Muscle of leg (tissue), 11 donors: ENCODE results near the gene WIPF3. TPM values are rescaled to one million over a fixed set of nuclear protein-coding genes. Genes with fewer than 3 reads are reported as not detected.

Source experiments
- DNase-seq: peaks from one replicate; pipeline ENCODE4 v3.0.0; 2013
- H3K27ac ChIP-seq: one replicate; pipeline ENCODE4 v1.5.1; 2013; ENCODE audit warnings: mild to moderate bottlenecking, low read length, control low read depth
- H3K27me3 ChIP-seq: one replicate; pipeline ENCODE4 v1.6.1; 2013; ENCODE audit warnings: low read length; ENCODE audit not compliant: control insufficient read depth, insufficient read depth
- H3K36me3 ChIP-seq: one replicate; pipeline ENCODE4 v1.6.1; 2013; ENCODE audit warnings: low read length; ENCODE audit not compliant: control insufficient read depth, insufficient read depth
- H3K4me1 ChIP-seq: one replicate; pipeline ENCODE4 v1.6.1; 2013; ENCODE audit warnings: low read length; ENCODE audit not compliant: control insufficient read depth, insufficient read depth
- H3K4me3 ChIP-seq: one replicate; pipeline ENCODE4 v1.5.1; 2013; ENCODE audit warnings: low read length, control low read depth
- H3K9me3 ChIP-seq: replicated peaks from 2 replicates; pipeline ENCODE4 v1.6.1; 2013; ENCODE audit warnings: low read depth, low read length; ENCODE audit not compliant: control insufficient read depth
- WGBS: methylation state at CpG from one replicate; pipeline ENCODE4 v1.1.5; 2013; ENCODE audit warnings: missing lambda C conversion rate; ENCODE audit not compliant: insufficient coverage; 5-methylcytosine and 5-hydroxymethylcytosine counted together
- polyA plus RNA-seq, 8 donors: library from polyadenylated mRNA; unstranded; fragments of 120-200 nt; gene quantifications; one replicate each; pipeline versions ENCODE4 v1.2.1 to v1.2.3, GENCODE V29; 2013; ENCODE audit warnings: inconsistent platforms in 1 of 8, low replicate concordance in 1 of 8; ENCODE audit not compliant: insufficient read length in 8 of 8, insufficient read depth in 1 of 8
- total RNA-seq: library from RNA; stranded (reverse); fragments of 120-200 nt; gene quantifications from one replicate; pipeline ENCODE4 v1.2.4, GENCODE V29; 2013

The WIPF3 gene
- total and polyA plus RNA-seq, 9 donors, result 6.1 to 30.7 (median 17.7) TPM

DNA sequence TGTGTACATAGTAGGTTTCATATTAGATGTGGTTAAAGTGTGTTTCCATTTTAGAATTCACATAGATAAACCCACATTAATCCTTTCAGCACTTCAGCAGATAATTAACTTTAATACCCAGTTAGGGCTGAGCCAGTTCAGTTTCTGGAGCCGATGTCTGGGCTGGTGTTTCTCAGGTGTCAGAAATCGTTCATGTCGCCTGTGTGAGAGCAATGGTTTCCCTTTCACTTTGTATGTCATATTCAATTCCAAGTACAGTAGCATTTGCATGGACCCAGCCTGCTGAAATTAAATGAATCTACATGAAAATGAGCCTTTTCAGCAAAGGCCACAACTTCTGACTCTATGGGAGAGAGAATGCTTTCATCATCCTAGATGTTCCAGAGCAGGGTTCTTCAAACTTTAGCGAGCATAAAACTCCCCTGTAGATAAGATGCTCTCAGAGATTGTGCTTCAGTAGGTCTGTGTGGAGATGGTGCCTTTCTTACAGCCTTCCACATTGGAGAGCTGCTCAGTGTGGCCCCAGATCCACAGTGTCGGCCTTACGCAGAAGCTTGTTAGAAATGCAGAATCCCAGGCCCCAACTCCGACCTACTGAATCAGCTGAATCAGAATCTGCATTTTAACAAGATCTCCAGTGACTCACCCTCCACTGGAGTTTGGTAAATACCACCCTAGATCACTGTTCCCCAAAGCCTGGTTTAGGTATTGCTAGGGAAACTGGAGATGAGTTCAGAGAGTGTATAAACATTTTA, 19.6 kb downstream of the WIPF3 start:
- no peaks in the 10 kb centered on the region for H3K27me3 ChIP-seq
- no peak overlapping the region for H3K4me3 ChIP-seq
- WGBS, result 83% methylated on average over 1 of the region's 7 CpGs
- no peaks in the 10 kb centered on the region for H3K4me1 ChIP-seq
- H3K9me3 ChIP-seq, result no peaks in the 10 kb centered on the region
- H3K27ac ChIP-seq, result no peak overlapping the region
- DNase-seq, result no peak
- no peaks in the 10 kb centered on the region for H3K36me3 ChIP-seq

DNA sequence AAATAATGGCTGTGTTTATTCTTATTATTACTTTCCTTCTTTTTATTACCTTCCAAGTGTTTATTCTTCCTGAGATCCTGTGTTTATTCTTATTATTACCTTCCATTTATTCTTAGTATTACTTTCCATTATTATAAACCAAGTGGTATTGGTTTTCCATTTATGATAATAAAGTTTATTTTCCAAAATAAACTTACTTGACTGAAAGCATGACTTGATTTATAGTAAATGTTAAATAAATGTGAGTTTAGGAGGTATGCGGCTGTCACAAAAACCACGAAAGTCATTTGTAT, 20.2 kb downstream of the WIPF3 start:
- H3K27me3 ChIP-seq, result no peaks in the 10 kb centered on the region
- no peaks in the 10 kb centered on the region for H3K36me3 ChIP-seq
- no peak overlapping the region for H3K4me3 ChIP-seq
- DNase-seq, result no peak
- H3K27ac ChIP-seq, result no peak overlapping the region
- no peaks in the 10 kb centered on the region for H3K9me3 ChIP-seq
- no peaks in the 10 kb centered on the region for H3K4me1 ChIP-seq
- no CpG with 5 or more reads among the region's 2 CpGs for whole genome bisulfite sequencing

DNA sequence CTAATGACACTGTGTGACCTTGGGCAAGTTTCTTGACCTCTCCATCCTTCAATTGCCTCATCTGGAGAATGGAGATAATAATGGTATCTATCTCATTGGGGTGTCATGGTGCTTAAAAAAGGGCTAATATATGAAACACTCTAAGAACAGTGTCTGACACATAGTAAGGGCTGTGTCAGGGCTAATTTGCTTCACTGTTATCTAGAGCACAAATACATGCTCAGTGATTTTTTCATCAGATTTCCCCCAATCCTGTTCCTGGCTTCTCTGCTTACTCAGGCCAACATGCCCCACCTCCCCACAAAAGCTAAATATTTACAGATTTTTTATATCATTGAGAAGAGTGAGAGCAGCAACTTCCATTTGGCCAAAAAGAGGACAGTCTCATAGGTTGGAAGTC, 20.6 kb downstream of the WIPF3 start:
- Histone ChIP-seq H3K4me1 (no peaks in the 10 kb centered on the region), H3K27ac (no peak overlapping the region), H3K4me3 (no peak overlapping the region), H3K36me3 (no peaks in the 10 kb centered on the region), H3K27me3 (no peaks in the 10 kb centered on the region), H3K9me3 (peaks cover 2% of the 10 kb centered on the region)
- no peak for DNase-seq

GRCh38 chr7:29831705-29832104, 25.4 kb downstream of the WIPF3 start:
- H3K27ac ChIP-seq, result no peak overlapping the region
- H3K27me3 ChIP-seq, result no peaks in the 10 kb centered on the region
- H3K36me3 ChIP-seq, result peaks cover 4% of the 10 kb centered on the region
- peaks cover 2% of the 10 kb centered on the region for H3K9me3 ChIP-seq
- DNase-seq, result no peak
- 82% methylated on average over 2 of the region's 6 CpGs for WGBS
- no peaks in the 10 kb centered on the region for H3K4me1 ChIP-seq
- no peak overlapping the region for H3K4me3 ChIP-seq

DNA sequence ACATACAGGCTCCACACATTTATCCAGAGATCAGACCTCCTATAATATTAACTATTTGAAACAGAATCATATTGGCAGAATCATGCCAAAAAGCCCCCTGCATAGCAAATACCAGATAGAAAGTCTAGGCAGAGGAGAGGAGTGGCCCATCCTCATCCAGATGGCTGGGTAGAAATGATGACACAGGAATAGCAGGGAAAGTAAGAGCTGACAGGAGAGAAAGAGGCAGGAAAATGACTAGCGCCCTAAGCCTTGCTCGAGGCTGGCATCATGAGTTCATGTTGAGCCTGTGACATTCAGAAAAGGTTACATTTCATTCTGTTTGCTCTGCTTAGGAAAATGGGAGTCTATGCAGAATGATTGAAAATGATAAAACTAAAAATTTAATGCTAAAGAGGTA, 27.6 kb downstream of the WIPF3 start:
- DNase-seq, result no peak
- no peaks in the 10 kb centered on the region for H3K27me3 ChIP-seq
- no peak overlapping the region for H3K4me3 ChIP-seq
- peaks cover 1% of the 10 kb centered on the region for H3K4me1 ChIP-seq
- WGBS, result 84% methylated on average over 2 of the region's 2 CpGs
- H3K9me3 ChIP-seq, result peaks cover 2% of the 10 kb centered on the region
- peaks cover 4% of the 10 kb centered on the region for H3K36me3 ChIP-seq
- no peak overlapping the region for H3K27ac ChIP-seq

- Histone ChIP-seq H3K4me1 (peaks cover 14% of the 10 kb centered on the region), H3K27ac (no peak overlapping the region), H3K4me3 (no peak overlapping the region), H3K9me3 (peaks cover 2% of the 10 kb centered on the region), H3K27me3 (no peaks in the 10 kb centered on the region), H3K36me3 (peaks cover 4% of the 10 kb centered on the region)
- no peak for DNase-seq
- WGBS, result no CpG with 5 or more reads among the region's 12 CpGs
Observed at GRCh38 chr7:29835718-29836117, 29.4 kb downstream of the WIPF3 start.

DNA sequence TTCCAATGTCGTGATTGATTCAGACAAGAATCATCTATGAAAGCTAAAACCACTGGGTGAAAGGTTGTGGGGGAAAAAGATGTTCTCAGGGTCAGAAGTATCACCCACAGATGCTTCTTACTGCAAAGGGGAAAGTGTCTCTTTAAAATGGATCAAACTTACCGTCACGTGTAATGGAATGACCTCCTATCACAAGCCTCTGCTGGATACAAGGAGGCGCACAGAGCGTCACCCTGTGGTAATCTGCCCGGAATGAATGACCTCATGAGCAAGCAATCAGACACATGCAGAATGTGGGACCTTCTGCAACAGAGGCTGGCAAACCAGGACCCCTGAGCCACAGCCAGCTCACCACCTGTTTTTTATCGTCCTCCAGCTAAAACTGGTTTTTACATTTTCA, 33.0 kb downstream of the WIPF3 start:
- Histone ChIP-seq H3K4me3 (no peak overlapping the region), H3K36me3 (peaks cover 4% of the 10 kb centered on the region), H3K27me3 (no peaks in the 10 kb centered on the region), H3K9me3 (no peaks in the 10 kb centered on the region), H3K4me1 (peaks cover 44% of the 10 kb centered on the region), H3K27ac (peak overlapping the region; percentile 72)
- DNase-seq, result peak; percentile 97
- 16% methylated on average over 5 of the region's 7 CpGs for WGBS

GRCh38 chr7:29839921-29840320, 33.6 kb downstream of the WIPF3 start:
- no peaks in the 10 kb centered on the region for H3K9me3 ChIP-seq
- H3K4me3 ChIP-seq, result no peak overlapping the region
- H3K36me3 ChIP-seq, result peaks cover 4% of the 10 kb centered on the region
- H3K4me1 ChIP-seq, result peaks cover 47% of the 10 kb centered on the region
- 66% methylated on average over 3 of the region's 3 CpGs for WGBS
- DNase-seq, result peak; percentile 66
- peak overlapping the region; percentile 72 for H3K27ac ChIP-seq
- H3K27me3 ChIP-seq, result no peaks in the 10 kb centered on the region

DNA sequence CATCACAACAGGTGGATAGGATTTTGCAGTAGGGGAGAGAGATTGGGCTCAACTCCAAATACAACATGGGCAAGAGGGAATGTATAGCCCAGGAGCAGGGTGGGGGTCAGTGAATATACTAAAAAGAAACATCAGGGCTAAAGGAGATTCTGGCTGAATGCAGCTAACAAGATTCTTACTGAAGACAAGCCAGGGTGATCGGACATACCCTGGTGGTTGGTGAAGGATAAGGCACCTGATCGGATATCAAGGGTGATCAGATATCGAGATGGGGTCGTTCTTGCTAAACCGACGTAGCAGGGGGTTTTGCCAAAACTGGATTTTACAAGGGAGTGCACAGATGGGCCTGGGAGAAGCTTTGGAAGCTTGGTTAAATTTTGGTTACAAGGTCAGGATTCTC, 34.4 kb downstream of the WIPF3 start:
- H3K36me3 ChIP-seq, result no peaks in the 10 kb centered on the region
- H3K4me1 ChIP-seq, result peaks cover 47% of the 10 kb centered on the region
- DNase-seq, result no peak
- H3K9me3 ChIP-seq, result no peaks in the 10 kb centered on the region
- H3K27ac ChIP-seq, result peak overlapping the region; percentile 72
- H3K27me3 ChIP-seq, result no peaks in the 10 kb centered on the region
- WGBS, result 63% methylated on average over 6 of the region's 6 CpGs
- no peak overlapping the region for H3K4me3 ChIP-seq

DNA sequence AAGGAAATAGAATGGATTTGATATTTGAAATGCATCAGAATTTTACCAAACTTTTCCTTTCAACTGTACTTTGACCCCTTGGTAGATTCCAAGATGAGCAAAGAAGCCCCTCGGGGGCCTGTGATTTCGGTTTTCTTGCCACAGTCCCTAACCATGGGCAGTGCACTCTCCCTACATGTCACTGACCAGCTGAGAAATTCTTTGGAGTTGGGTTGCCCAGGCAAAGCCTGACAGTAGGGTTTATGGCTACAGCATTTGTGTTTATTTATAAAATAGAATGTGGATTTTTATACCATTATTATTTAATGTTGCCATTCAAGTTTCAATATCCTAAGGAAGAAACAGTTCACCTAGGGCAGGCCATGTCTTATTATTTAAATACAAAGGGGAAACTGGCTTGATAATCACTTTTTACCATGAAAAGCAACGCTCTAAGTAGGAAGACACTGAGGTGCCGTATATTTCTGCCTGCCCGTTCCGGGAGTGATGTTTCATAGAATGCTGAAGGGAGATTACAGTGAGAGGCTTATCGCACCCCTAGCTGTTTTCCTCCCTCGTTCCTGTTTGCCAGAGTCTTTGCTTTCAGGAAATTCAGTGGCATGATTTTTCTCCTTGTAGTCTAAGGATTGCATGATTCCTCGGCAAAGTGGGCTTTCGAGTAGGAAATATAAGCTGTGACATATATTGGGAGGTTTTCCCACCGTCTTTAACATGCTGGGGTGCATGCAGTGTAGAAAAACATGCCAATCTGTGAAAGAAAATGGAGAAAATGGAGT, 35.8 kb downstream of the WIPF3 start:
- Histone ChIP-seq H3K27ac (no peak overlapping the region), H3K9me3 (no peaks in the 10 kb centered on the region), H3K27me3 (no peaks in the 10 kb centered on the region), H3K36me3 (no peaks in the 10 kb centered on the region), H3K4me1 (peaks cover 47% of the 10 kb centered on the region), H3K4me3 (no peak overlapping the region)
- 80% methylated on average over 7 of the region's 11 CpGs for WGBS
- no peak for DNase-seq
